Measurements from ENCODE around the gene BBS2. TPM values are rescaled to one million over a fixed set of nuclear protein-coding genes. Genes with fewer than 3 reads are reported as not detected.

The BBS2 gene
- total RNA-seq, 1 donor from 2014 or later = 64.5 TPM

- Histone ChIP-seq H3K27ac (no peak overlapping the region), H3K79me2 (ENCODE audit: low read depth) (no peaks in the 10 kb centered on the region), H3F3A (ENCODE audit: low read depth) (no peaks in the 10 kb centered on the region), H3K4me3 (no peak overlapping the region), H3K36me3 (no peaks in the 10 kb centered on the region), H3K4me1 (no peaks in the 10 kb centered on the region), H3K27me3 (no peaks in the 10 kb centered on the region), H4K20me1 (ENCODE audit: low read depth) (no peaks in the 10 kb centered on the region), H2AFZ (replicated peaks) (no peak overlapping the region), H3K4me2 (no peak overlapping the region), H3K9ac (no peak overlapping the region), H3K9me3 (ENCODE audit: low read depth) (no peaks in the 10 kb centered on the region)
- no peak overlapping the region for H3K4me3 Mint-ChIP-seq
- peaks cover 33% of the 10 kb centered on the region for H3K36me3 Mint-ChIP-seq
- no peak overlapping the region for H3K27ac Mint-ChIP-seq
- TF ChIP-seq, protein P1, sequence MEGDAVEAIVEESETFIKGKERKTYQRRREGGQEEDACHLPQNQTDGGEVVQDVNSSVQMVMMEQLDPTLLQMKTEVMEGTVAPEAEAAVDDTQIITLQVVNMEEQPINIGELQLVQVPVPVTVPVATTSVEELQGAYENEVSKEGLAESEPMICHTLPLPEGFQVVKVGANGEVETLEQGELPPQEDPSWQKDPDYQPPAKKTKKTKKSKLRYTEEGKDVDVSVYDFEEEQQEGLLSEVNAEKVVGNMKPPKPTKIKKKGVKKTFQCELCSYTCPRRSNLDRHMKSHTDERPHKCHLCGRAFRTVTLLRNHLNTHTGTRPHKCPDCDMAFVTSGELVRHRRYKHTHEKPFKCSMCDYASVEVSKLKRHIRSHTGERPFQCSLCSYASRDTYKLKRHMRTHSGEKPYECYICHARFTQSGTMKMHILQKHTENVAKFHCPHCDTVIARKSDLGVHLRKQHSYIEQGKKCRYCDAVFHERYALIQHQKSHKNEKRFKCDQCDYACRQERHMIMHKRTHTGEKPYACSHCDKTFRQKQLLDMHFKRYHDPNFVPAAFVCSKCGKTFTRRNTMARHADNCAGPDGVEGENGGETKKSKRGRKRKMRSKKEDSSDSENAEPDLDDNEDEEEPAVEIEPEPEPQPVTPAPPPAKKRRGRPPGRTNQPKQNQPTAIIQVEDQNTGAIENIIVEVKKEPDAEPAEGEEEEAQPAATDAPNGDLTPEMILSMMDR (IDR thresholded peaks at IDR 0.05) = no peak
- TF ChIP-seq EZH2phosphoT487 (IDR thresholded peaks at IDR 0.05) = no peak
- no peak for TF ChIP-seq EZH2 (IDR thresholded peaks at IDR 0.05)
- no peaks in the 10 kb centered on the region for H3K9me3 Mint-ChIP-seq
- H3K4me1 Mint-ChIP-seq = no peaks in the 10 kb centered on the region
- H3K27me3 Mint-ChIP-seq (ENCODE audit: insufficient read depth, low read depth) = no peaks in the 10 kb centered on the region
- no peak for DNase-seq (ENCODE audit: low spot score)
Observed at GRCh38 chr16:56481468-56482122, 38.2 kb downstream of the BBS2 start.

DNA sequence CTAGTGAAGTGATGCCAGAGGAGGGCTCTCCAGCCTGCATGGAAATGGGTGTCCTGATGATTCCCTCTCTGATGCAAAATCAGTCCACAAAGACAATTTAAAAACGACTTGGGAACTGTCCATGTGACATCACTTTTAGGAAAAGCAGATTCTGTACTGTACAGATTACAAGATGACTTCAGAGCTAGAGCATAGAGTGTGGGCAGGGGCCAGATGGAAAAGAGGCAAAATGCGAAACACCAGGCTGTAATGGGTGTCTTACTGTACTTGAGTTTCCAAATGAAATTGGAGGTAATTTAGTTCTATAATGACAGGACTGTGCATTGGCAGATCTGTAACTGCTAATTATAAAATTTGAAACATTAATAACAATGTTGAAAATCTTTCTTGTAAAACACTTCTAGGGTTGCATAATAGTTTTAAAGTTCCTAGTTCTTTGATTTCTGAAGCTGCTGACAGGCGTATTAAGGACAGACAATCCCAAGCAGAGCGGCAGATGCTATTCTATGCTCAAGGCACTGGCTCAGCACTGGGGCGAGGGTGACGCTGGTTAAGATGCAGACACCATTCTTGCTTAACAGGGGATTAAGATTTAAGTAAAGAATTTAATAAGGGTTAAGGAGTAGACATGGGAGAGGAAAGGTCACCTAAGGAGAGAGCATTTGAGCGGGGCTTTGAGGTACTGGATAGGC is 38.9 kb downstream of the BBS2 start:
- Histone ChIP-seq H3K4me1 (no peaks in the 10 kb centered on the region), H3K27ac (no peak overlapping the region), H3K9ac (no peak overlapping the region), H3K27me3 (no peaks in the 10 kb centered on the region), H4K20me1 (ENCODE audit: low read depth) (no peaks in the 10 kb centered on the region), H2AFZ (replicated peaks) (no peak overlapping the region), H3F3A (ENCODE audit: low read depth) (no peaks in the 10 kb centered on the region), H3K79me2 (ENCODE audit: low read depth) (no peaks in the 10 kb centered on the region), H3K4me2 (no peak overlapping the region), H3K36me3 (no peaks in the 10 kb centered on the region), H3K4me3 (no peak overlapping the region), H3K9me3 (ENCODE audit: low read depth) (no peaks in the 10 kb centered on the region)
- H3K9me3 Mint-ChIP-seq = no peaks in the 10 kb centered on the region
- DNase-seq (ENCODE audit: low spot score) = no peak
- H3K4me3 Mint-ChIP-seq = no peak overlapping the region
- H3K27ac Mint-ChIP-seq = no peak overlapping the region
- H3K4me1 Mint-ChIP-seq = peaks cover 1% of the 10 kb centered on the region
- peaks cover 33% of the 10 kb centered on the region for H3K36me3 Mint-ChIP-seq
- H3K27me3 Mint-ChIP-seq (ENCODE audit: insufficient read depth, low read depth) = no peaks in the 10 kb centered on the region
- TF ChIP-seq EZH2 (IDR thresholded peaks at IDR 0.05) (no peak), EZH2phosphoT487 (IDR thresholded peaks at IDR 0.05) (no peak)
- TF ChIP-seq, protein P1 (IDR thresholded peaks at IDR 0.05) = no peak

- H3K4me3 ChIP-seq = no peak overlapping the region
- Mint-ChIP-seq H3K27ac (no peak overlapping the region), H3K4me3 (no peak overlapping the region), H3K36me3 (peaks cover 31% of the 10 kb centered on the region), H3K4me1 (peaks cover 13% of the 10 kb centered on the region), H3K27me3 (ENCODE audit: insufficient read depth, low read depth) (no peaks in the 10 kb centered on the region), H3K9me3 (no peaks in the 10 kb centered on the region)
- no peaks in the 10 kb centered on the region for H3K27me3 ChIP-seq
- no peaks in the 10 kb centered on the region for H4K20me1 ChIP-seq (ENCODE audit: low read depth)
- no peaks in the 10 kb centered on the region for H3K9me3 ChIP-seq (ENCODE audit: low read depth)
- H3K9ac ChIP-seq = no peak overlapping the region
- H3K4me1 ChIP-seq = no peaks in the 10 kb centered on the region
- H3K79me2 ChIP-seq (ENCODE audit: low read depth) = no peaks in the 10 kb centered on the region
- no peaks in the 10 kb centered on the region for H3F3A ChIP-seq (ENCODE audit: low read depth)
- H3K27ac ChIP-seq = no peak overlapping the region
- H3K4me2 ChIP-seq = no peak overlapping the region
- H2AFZ ChIP-seq (replicated peaks) = no peak overlapping the region
- TF ChIP-seq EZH2 (IDR thresholded peaks at IDR 0.05) = no peak
- TF ChIP-seq, protein P1 (IDR thresholded peaks at IDR 0.05) = no peak
- no peak for TF ChIP-seq EZH2phosphoT487 (IDR thresholded peaks at IDR 0.05)
- H3K36me3 ChIP-seq = peaks cover 7% of the 10 kb centered on the region
- DNase-seq (ENCODE audit: low spot score) = no peak
Observed at GRCh38 chr16:56479469-56479868, 40.4 kb downstream of the BBS2 start.

Measured in neural progenitor cell (in vitro differentiated cells).